OCI-LY3 (cell line): Measurements from ENCODE around the gene SF3B1.

Source experiments
- H2AFZ ChIP-seq: fragments of 200-600, 300-600 bp; shearing (Covaris generic); 2 replicates; pipeline ENCODE4 v1.6.0; 2014; ENCODE audit warnings: antibody characterized with exemption, low read depth, low read length
- H3K27ac ChIP-seq: fragments of 200-600, 300-600 bp; sonication (generic); 2 replicates; pipeline ENCODE4 v1.5.1; 2014; ENCODE audit warnings: mild to moderate bottlenecking, low read length, moderate library complexity, mixed read lengths
- H3K27me3 ChIP-seq: fragments of 200-600, 300-600 bp; sonication (generic); 2 replicates; pipeline ENCODE4 v1.6.1; 2014; ENCODE audit warnings: low read depth, low read length, mixed read lengths
- H3K36me3 ChIP-seq: fragments of 200-600, 300-600 bp; sonication (generic); replicated peaks from 2 replicates; pipeline ENCODE3; 2014; ENCODE audit warnings: low read depth, low read length, mixed read lengths
- H3K4me1 ChIP-seq: fragments of 300-600, 200-600 bp; sonication (generic); 2 replicates; pipeline ENCODE4 v1.6.1; 2014; ENCODE audit warnings: low read length, mixed read lengths
- H3K4me2 ChIP-seq: fragments of 200-600, 300-600 bp; sonication (generic); 2 replicates; pipeline ENCODE4 v1.6.1; 2014; ENCODE audit warnings: low read length, mixed read lengths
- H3K4me3 ChIP-seq: fragments of 300-600, 200-600 bp; sonication (generic); 2 replicates; pipeline ENCODE4 v1.5.1; 2014; ENCODE audit warnings: antibody characterized with exemption, mild to moderate bottlenecking, low read length, moderate library complexity
- H3K79me2 ChIP-seq: fragments of 300-600, 200-600 bp; shearing (Covaris generic); 2 replicates; pipeline ENCODE4 v1.6.1; 2014; ENCODE audit warnings: mild to moderate bottlenecking, low read length, mixed read lengths
- H3K9ac ChIP-seq: fragments of 300-600, 200-600 bp; shearing (Covaris generic); 2 replicates; pipeline ENCODE4 v1.6.0; 2014; ENCODE audit warnings: mild to moderate bottlenecking, low read length, moderate library complexity
- H3K9me3 ChIP-seq: fragments of 200-600, 300-600 bp; shearing (Covaris generic); 2 replicates; pipeline ENCODE4 v1.6.1; 2014; ENCODE audit warnings: low read length, mixed read lengths; ENCODE audit not compliant: insufficient read depth
- H4K20me1 ChIP-seq: fragments of 200-600, 300-600 bp; sonication (generic); 2 replicates; pipeline ENCODE4 v1.6.1; 2016; ENCODE audit warnings: low read length, mixed read lengths; ENCODE audit not compliant: insufficient read depth
- EZH2phosphoT487 ChIP-seq: fragments of 200-600 bp; shearing (Covaris generic); IDR thresholded peaks from 2 replicates; pipeline ENCODE4 v1.6.1; 2018; ENCODE audit warnings: antibody characterized with exemption, mixed run types, low read depth
- TF ChIP-seq, protein P1 (sequence below): fragments of 200-600, 300-600 bp; sonication (generic); IDR thresholded peaks from 2 replicates; pipeline ENCODE4 v1.5.1; 2014; ENCODE audit warnings: antibody characterized with exemption, low read length, low read depth

Gene SF3B1

DNA sequence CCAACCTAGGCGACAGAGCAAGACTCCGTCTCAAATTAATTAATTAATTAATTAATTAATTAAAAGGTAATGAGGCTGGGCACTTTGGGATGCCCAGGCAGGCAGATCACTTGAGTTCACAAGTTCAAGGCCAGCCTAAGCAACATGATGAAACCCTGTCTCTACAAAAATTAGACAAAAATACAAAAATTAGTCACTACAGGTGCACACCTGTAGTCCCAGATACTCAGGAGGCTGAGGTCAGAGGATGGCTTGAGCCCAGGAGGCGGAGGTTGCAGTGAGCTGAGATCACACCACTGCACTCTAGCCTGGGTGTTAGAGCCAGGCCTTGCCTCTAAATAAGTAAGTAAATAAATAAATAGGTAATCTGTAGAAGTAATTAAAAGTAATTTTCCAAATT, 6.8 kb downstream of the SF3B1 start:
- peaks cover 96% of the 10 kb centered on the region for H4K20me1 ChIP-seq
- no peak overlapping the region for H3K27ac ChIP-seq
- no peak overlapping the region for H3K4me2 ChIP-seq
- no peak overlapping the region for H3K4me3 ChIP-seq
- H3K4me1 ChIP-seq: peaks cover 42% of the 10 kb centered on the region
- H2AFZ ChIP-seq: no peak overlapping the region
- H3K36me3 ChIP-seq: peaks cover 15% of the 10 kb centered on the region
- no peak overlapping the region for H3K9ac ChIP-seq
- no peaks in the 10 kb centered on the region for H3K27me3 ChIP-seq
- TF ChIP-seq, protein P1, sequence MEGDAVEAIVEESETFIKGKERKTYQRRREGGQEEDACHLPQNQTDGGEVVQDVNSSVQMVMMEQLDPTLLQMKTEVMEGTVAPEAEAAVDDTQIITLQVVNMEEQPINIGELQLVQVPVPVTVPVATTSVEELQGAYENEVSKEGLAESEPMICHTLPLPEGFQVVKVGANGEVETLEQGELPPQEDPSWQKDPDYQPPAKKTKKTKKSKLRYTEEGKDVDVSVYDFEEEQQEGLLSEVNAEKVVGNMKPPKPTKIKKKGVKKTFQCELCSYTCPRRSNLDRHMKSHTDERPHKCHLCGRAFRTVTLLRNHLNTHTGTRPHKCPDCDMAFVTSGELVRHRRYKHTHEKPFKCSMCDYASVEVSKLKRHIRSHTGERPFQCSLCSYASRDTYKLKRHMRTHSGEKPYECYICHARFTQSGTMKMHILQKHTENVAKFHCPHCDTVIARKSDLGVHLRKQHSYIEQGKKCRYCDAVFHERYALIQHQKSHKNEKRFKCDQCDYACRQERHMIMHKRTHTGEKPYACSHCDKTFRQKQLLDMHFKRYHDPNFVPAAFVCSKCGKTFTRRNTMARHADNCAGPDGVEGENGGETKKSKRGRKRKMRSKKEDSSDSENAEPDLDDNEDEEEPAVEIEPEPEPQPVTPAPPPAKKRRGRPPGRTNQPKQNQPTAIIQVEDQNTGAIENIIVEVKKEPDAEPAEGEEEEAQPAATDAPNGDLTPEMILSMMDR: no peak
- TF ChIP-seq EZH2phosphoT487: no peak
- H3K9me3 ChIP-seq: no peaks in the 10 kb centered on the region
- peaks cover 100% of the 10 kb centered on the region for H3K79me2 ChIP-seq

DNA sequence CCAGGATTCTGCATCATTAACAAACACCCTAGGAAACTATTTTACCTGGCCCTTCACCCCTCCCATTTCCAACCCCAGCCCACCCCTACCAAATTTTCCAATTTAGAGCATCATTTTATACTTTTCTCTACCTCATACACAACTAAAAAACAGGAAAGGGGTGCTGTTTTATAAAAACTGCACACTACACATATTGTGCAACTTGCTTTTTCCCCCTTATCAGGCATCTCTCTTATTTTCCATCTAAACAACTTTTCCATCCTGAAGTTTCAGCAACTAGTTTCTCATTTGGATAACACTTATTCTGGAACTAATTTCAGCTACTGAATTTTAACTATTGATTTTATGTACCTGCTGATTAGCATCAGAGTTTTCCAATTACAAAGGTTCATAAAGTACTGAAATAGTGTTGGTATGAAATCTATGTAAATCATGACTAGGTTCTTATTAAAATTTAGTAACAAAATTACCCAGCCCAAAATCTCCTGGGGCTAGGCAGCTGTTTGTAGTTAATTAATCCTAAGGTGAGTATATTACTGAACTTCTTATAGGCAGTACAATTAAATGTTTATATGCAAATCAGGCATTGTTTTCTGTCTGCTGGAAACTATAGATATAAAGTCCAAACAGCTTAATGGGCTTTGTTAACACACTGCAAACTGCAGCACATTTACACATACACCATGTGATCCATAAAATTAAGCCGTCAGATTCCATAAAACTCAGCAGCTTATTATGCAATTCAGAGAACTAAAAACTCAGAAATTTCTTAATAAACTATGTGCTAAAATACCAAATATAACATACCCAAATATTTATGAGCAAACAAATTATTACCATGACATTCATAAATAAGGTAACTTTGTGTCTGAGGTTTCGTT, 7.9 kb downstream of the SF3B1 start:
- Histone ChIP-seq H3K4me2 (no peak overlapping the region), H3K79me2 (peaks cover 100% of the 10 kb centered on the region), H3K36me3 (peaks cover 17% of the 10 kb centered on the region), H3K9me3 (no peaks in the 10 kb centered on the region), H3K27me3 (no peaks in the 10 kb centered on the region), H3K27ac (no peak overlapping the region), H3K4me3 (no peak overlapping the region), H4K20me1 (peaks cover 88% of the 10 kb centered on the region), H3K4me1 (peaks cover 32% of the 10 kb centered on the region), H3K9ac (no peak overlapping the region), H2AFZ (no peak overlapping the region)
- TF ChIP-seq EZH2phosphoT487: no peak
- TF ChIP-seq, protein P1: no peak

DNA sequence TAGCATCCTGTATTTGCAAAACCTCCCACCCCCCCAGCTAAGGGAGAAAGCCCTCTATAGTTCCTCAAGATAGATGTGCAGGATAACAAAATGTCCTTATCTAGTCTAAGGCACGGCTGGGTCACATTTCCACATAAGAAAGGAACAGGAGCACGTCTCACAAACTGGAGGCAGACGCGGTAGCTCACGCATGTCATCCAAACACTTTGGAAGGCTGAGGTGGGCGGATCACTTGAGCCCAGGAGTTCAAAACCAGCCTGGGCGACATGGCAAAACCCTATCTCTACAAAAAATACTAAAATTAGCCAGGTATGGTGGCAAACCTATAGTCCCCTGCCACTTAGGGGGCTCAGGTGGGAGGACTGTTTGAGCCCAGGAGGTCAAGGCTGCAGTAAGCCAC, 9.3 kb downstream of the SF3B1 start:
- Histone ChIP-seq H3K4me1 (peaks cover 23% of the 10 kb centered on the region), H3K4me3 (no peak overlapping the region), H3K9ac (no peak overlapping the region), H3K27me3 (no peaks in the 10 kb centered on the region), H3K9me3 (no peaks in the 10 kb centered on the region), H2AFZ (no peak overlapping the region), H3K27ac (no peak overlapping the region), H3K79me2 (peaks cover 100% of the 10 kb centered on the region), H3K36me3 (peaks cover 25% of the 10 kb centered on the region), H3K4me2 (no peak overlapping the region), H4K20me1 (peaks cover 83% of the 10 kb centered on the region)
- TF ChIP-seq, protein P1: no peak
- TF ChIP-seq EZH2phosphoT487: no peak

DNA sequence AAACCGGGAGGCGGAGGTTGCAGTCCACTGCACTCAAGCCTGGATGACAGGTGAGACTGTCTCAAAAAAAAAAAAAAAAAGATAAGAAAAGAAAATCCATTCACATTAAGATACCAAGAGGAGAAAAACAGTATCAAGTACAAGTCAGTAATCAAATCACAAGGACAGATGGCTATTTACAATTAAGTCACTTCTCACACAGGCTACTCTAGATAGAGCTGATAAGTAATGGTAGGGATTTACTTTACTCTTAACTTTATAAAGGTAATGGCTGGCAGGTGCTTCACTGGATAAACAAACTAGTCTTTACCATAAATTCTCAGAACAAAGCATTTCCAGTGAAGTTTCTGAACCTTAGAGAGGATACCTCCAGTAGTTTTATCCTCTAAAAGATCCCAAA, 11.5 kb downstream of the SF3B1 start:
- Histone ChIP-seq H4K20me1 (peaks cover 66% of the 10 kb centered on the region), H3K9me3 (no peaks in the 10 kb centered on the region), H3K36me3 (peaks cover 39% of the 10 kb centered on the region), H3K4me2 (no peak overlapping the region), H3K4me3 (no peak overlapping the region), H3K4me1 (peaks cover 9% of the 10 kb centered on the region), H3K9ac (no peak overlapping the region), H2AFZ (no peak overlapping the region), H3K27ac (no peak overlapping the region), H3K27me3 (no peaks in the 10 kb centered on the region), H3K79me2 (peaks cover 93% of the 10 kb centered on the region)
- TF ChIP-seq, protein P1: no peak
- TF ChIP-seq EZH2phosphoT487: no peak
